Hindlimb muscle (tissue), 1 donor: Measurements from ENCODE around the gene ZNF687. TPM values are rescaled to one million over a fixed set of nuclear protein-coding genes. Genes with fewer than 3 reads are reported as not detected.
A peak's percentile ranks its signal among the peaks of the same experiment; 100 is the strongest.

Source experiments
- DNase-seq: peaks from one replicate; pipeline ENCODE4 v3.0.0-alpha.2; 2013
- polyA plus RNA-seq: library from polyadenylated mRNA; unstranded; fragments of 120-200 nt; gene quantifications from one replicate; pipeline ENCODE4 v1.2.1, GENCODE V29; 2013; ENCODE audit not compliant: insufficient read length

ZNF687 gene
- polyA plus RNA-seq, 1 donor = 13.5 TPM

DNA sequence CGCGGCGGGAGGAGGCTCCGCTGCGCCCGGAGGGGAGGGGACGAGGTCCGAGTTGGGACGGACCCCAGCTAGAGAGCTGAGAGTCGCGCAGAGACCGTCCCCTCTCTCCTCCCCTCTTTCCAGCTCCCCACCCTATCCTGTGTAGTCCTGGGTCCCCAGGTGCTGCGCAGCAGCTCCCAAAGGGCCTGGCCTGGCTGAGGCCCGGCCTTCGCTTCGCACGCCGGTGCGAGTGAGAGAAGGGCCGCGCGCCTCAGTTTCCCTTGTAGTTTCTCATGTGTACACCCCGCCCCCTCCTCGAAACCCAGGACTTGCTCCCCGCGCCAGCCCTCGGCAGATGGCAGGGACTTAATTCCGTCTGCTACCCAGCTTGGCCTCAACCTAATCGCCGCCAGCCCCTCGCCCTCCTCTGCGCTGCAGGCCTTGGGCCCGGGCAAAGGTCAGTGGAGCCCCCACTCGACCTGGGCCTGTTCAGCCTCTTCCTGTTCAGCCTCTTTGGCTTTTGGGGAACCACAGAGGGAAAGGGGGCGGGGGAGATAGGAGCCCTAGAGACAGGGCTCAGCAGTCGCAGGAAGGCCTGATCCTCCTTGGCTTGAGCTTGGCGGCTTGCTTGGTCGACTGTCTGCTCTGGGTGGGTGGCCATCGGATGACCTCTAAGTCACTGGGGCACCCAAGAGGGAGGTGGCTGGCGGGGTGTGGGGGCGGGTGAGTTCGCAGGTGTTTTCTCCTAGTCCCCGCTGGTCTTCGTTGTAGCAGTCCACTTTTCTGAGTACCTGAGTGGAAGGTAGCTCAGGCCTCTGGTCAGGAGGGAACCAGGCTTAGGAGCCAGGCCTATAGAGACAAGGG is 1.0 kb downstream of the ZNF687 start:
- DNase-seq = peak; percentile 57

DNA sequence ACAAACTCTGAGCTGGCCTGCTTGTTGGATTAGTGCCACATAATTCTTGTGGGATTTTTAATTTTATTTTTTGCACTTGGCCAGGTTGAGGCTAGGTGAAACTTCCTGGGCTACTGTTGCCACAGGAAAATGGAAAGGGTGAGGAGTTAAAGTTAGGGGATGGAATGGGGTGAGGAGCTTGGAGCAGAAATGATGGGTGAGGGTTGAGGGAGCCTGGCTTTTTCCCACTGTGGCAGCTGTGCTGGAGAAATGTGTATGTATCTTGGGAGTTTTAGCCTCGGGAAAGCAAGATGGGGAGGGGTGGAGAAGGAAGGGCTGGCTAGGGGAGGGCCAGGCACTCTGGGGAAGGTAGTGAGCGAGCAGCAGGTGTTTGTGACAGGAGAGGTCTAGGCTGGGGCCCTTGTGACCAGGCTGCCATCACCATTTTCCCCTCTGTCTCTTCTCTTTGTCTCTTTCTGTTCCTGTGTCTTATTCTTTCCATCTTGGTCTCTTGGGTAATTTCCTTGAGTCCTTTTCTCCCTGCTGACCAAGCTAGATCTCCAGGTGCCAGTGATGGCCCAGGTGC is 2.0 kb downstream of the ZNF687 start:
- DNase-seq = no peak

DNA sequence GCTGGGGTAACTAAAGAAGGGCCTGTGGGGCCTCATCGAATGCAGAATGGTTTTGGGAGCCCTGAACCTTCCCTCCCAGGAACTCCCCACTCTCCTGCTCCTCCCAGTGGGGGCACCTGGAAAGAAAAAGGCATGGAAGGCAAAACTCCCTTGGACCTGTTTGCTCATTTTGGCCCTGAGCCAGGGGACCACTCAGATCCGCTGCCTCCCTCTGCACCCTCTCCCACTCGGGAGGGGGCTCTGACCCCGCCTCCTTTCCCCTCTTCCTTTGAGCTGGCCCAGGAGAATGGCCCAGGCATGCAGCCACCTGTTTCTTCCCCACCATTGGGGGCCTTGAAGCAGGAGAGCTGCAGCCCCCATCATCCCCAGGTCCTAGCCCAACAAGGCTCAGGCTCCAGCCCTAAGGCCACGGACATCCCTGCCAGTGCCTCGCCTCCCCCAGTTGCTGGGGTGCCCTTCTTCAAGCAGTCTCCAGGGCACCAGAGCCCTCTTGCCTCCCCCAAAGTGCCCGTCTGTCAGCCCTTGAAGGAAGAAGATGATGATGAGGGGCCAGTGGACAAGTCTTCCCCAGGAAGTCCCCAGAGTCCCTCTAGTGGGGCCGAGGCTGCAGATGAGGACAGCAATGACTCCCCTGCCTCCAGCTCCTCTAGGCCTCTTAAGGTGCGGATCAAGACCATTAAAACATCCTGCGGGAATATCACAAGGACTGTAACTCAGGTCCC is 4.7 kb downstream of the ZNF687 start:
- DNase-seq = no peak

DNA sequence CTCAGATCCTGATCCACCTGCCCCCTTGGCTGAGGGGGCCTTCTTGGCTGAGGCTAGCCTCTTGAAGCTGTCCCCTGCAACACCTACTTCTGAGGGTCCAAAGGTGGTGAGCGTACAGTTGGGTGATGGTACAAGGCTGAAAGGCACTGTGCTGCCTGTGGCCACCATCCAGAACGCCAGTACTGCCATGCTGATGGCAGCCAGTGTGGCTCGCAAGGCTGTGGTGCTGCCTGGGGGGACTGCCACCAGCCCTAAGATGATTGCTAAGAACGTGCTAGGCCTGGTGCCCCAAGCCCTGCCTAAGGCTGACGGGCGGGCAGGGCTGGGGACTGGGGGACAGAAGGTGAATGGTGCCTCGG is 5.2 kb downstream of the ZNF687 start:
- DNase-seq = no peak

DNA sequence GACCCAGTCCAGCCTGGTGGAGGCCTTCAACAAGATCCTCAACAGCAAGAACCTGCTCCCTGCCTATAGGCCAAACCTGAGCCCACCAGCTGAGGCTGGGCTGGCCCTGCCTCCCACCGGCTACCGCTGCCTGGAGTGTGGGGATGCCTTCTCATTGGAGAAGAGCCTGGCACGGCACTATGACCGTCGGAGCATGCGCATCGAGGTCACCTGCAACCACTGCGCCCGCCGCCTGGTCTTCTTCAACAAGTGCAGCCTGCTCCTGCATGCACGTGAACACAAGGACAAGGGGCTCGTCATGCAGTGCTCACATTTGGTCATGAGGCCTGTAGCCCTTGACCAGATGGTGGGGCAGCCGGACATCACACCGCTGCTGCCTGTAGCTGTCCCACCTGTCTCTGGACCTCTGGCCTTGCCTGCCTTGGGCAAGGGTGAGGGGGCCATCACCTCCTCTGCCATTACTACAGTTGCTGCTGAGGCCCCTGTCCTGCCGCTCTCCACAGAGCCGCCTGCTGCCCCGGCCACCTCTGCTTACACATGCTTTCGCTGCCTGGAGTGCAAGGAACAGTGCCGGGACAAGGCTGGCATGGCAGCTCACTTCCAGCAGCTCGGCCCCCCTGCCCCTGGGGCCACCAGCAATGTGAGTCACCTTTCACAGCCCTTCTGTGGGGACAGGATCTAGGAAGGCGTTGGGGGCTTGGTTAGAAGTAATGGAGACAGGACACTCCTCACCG is 5.8 kb downstream of the ZNF687 start:
- no peak for DNase-seq

DNA sequence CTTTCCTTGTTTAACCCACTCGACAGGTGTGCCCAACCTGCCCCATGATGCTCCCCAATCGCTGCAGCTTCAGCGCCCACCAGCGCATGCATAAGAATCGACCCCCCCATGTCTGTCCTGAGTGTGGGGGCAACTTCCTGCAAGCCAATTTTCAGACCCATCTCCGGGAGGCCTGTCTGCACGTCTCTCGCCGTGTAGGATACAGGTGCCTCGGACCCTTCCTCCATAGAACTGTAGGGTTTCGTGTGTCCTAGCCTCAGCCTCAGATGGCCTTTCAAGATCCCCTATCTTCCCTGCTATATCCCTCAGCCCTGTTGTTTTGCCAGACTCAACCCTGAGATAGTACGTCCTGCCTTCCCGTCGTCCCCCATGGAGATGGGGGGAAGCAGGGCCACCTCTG is 6.4 kb downstream of the ZNF687 start:
- DNase-seq = no peak

DNA sequence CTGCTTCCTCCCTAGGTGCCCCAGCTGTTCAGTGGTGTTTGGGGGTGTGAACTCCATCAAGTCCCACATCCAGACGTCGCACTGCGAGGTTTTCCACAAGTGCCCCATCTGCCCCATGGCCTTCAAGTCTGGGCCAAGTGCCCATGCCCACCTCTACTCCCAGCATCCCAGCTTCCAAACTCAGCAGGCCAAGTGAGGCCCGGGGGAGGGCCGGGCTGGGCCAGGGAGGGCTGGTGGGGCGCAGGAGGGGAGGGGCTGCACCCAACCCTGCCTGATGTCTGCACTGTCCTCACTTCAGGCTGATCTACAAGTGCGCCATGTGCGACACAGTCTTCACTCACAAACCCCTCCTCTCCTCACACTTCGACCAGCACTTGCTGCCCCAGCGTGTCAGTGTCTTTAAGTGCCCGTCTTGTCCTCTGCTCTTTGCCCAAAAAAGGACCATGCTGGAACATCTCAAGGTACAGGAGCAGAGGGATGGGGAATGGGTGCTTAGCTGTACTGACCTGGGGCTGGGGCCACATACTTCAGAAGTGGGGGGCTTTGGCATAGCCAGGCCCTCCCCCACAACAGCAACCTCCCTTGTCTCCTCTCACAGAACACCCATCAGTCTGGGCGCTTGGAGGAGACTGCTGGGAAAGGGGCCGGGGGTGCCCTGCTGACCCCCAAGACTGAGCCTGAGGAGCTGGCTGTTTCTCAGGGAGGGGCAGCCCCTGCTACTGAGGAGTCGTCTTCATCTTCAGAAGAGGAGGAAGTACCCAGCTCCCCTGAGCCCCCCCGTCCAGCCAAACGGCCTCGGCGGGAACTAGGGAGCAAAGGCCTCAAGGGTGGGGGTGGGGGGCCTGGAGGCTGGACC is 7.2 kb downstream of the ZNF687 start:
- DNase-seq = no peak

DNA sequence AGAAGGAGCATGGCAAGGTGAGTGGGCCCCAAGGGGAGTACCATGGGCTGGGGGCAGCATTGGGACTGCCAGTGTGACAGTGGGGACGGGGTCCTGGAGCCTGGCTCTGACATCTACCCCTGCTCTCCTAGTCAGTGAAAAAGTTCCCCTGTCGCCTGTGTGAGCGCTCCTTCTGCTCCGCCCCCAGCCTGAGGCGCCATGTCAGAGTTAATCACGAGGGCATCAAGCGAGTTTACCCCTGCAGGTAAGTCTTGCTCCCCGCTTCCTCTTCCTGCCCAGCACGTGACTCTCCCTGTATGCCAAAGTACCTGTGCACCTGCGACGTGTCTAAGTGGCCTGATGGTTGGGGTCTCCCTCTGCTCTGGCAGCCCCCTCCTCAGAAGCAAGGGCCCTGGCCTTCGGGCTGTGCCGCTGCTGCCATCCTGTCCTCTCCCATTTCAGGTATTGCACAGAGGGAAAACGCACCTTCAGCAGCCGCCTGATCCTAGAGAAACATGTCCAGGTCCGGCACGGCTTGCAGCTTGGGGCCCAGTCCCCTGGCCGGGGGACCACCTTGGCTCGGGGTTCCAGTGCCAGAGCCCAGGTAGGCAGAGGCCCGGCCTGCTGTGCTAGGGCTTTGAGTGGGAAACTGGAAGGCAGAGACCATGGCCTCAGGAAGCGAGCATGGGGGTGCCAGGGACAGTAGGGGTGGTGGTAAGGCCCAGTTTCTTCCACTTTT is 8.1 kb downstream of the ZNF687 start:
- no peak for DNase-seq

DNA sequence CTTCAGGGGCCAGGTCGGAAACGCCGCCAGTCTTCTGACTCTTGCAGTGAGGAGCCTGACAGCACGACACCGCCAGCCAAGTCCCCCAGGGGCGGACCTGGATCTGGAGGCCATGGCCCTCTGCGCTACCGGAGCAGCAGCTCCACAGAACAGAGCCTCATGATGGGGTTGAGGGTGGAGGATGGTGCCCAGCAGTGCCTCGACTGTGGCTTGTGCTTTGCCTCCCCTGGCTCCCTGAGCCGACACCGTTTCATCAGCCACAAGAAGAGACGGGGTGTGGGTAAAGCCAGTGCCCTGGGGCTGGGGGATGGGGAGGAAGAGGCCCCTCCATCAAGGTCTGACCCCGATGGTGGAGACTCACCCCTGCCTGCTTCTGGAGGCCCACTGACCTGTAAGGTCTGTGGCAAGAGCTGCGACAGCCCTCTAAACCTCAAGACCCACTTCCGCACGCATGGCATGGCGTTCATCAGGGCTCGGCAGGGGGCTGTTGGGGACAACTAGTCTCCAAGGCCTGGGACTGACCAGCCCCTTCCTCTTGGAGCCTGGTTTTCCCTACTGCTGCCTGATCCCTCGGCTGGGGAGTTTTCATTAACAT is 8.7 kb downstream of the ZNF687 start:
- DNase-seq = no peak

DNA sequence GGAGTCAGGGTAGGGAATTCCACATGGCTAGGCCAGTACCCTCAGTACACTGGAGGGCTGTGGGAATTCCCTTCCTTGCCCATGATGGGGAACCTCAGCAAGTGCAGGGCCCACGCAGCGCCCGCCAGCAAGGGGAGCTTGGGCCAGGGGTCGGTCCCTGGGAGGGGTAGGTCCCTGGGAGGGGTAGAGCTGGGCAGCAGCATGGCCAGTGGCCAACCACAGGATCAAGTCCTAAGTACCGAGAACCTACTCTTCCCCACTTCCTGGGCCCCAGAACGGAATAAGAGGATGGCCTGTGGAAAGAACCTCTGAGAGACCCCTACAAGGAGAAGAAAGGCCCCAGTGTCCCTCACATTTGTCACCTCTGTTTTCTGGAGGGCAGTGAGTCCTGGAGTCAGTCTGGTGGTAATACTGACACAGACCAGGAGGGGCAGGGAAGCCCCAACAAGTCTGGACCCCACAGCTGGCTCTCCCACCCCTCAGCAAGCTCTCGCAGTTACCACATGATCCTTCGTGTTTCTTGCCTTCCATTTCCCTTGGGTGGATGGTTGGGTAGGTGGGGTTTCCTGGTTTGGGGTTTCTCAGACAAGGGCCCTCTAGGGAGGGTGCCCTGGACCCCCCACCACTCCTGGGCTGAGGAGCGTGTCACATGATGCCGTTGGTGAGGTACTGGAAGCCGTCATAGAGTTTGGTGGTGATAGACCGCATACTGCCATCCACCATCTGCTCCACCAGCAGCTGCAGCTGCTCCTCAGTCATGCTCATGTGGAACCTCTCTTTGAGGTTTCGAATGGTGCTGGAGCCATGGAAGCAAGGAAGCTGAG is 10.3 kb downstream of the ZNF687 start:
- no peak for DNase-seq

DNA sequence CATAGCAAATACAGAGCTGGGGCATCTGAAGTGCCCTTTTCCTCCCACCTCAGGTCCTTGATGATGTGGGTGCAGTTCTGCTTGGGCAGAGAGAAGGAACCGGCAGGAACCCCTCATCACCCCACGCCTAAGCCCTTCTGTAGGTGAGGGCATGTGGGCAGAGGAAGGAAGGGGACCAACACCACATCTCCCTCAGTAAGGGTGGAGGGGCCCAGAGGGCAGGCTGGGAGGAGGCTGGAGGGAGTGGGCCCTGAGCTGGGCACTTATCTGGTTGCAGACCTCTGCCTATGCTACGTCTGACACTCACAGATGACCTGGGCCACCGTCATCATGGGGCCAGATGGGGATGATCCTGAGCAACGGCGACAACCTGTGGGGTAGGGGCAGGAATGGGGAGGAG is 11.0 kb downstream of the ZNF687 start:
- no peak for DNase-seq

DNA sequence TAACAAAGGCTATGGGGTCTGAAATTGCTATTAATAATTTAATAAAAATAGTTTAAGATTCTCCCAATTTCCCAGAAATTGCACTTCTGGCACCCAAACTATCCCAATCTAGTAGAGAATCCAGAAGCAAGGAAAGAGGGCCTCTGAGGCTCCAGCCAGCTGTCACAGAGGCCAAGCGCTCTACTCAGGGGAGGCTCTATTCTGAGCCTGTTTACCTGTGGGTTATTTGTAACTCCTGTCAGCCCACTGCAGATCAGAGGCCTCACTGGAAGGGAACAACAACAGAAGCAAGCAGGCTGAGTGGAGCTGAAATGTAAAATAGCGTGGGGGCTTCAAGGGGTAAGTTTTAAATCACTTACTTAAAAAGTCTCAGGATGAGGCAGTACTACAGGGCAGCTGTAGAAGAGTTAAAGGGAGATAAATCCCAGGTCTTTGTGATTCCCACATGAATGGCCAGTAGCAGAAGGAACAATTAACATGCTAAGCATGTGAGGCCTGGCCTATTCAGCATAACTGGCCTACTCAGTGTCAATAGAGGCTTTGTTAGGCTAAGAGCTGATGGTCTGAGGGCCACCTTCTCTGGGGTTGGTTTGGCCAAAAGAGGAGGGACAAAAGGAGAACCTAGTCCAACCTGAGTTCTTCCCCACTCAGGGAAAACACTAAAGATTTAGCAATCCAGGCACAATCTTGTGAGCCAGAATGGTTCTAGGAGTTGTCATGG is 12.8 kb downstream of the ZNF687 start:
- no peak for DNase-seq

DNA sequence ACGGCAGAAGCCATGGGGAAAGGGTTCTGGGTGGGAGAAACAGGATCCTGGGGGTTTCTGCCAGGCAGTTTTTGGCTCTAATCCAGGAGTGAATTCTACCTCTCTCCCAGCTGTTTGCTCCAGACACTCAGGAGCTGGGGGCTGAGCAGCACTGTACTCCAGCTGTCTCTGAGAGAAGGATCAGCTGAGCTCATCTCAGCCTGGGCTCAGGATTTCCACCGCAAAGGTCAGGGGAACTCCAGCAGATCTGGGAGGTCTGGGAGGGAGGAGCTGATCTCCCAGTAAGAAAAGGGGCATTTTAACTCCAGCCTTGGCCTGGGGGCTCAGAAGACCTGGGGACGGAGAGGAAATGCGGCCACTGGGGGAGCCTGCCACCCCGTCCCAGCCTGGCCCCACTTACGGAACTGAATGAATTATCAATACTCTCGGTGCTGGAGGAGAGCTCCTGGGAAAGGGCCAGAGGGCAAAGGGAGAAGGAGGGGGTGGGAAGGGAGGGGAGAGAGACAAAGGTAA is 27.8 kb downstream of the ZNF687 start:
- DNase-seq = no peak

DNA sequence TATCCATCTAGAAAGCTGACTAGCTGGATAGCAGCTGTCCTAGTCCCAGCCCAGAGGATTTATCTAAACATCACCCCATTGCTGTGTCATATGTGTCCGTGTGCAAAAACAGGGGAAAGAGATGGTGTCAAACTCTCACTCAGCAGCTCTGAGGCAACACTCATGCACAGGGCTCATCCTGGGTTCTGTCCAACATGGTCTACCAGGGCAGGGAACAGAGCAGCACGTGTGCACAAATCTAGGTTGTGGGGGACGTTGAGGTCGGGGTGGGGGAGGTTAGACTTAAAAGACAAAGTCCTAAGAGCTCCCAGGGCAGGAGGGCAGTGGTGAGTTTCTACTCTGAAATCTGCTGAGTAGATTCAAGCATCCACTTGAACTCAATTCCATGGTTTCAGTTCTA is 28.9 kb downstream of the ZNF687 start:
- no peak for DNase-seq

DNA sequence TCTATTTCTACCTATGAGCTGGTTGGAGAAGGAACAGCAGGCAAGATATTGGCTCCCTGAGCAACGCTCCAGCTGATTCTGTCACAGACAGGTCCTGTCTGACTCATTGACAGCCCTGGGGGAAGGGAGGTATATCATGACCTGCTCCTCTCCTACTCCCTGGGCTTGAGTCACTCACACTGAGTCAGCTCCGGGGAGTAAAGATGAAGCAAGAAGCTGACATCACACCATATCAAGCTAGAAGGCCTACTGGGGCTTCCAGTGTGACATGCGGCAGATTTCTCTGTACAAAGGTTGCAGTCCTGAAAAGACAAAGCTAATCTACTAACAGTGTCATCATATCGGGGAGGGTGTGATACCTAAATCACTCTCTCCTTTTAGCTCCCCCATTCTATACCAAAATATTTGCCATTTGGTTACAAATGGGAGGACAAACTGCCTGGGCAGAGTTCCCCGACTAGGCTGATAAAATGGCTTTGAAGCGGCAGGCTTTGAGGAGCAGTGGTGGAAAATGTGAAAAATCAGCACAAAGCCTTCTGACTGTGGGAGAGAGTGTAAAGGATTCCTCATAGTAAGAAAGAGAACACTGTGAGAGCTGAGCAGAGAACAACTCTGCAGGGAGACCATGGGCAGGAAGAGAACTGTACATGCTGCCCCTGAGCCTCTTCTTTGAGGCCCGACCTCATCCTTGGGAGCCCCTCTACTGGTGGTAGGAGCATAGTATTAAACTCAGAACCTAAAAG is 29.7 kb downstream of the ZNF687 start:
- no peak for DNase-seq

DNA sequence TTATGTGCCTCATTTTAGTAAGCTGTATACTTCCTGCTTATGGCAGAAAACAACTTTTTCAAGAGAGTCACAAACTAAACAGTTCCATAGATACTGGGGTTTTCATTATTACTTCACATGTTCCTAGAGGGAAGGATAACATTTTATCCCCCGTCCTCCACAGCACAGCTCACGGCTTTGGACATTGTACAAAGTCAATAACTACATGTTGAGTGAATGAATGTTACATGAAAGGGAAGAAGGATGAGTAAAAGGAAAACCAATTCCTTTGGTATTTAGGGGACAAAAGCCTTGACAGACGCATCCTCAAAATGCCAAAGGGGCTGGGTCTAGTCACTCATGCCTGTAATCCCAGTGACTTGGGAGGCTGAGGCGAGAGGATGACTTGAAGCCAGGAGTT is 30.3 kb downstream of the ZNF687 start:
- no peak for DNase-seq

DNA sequence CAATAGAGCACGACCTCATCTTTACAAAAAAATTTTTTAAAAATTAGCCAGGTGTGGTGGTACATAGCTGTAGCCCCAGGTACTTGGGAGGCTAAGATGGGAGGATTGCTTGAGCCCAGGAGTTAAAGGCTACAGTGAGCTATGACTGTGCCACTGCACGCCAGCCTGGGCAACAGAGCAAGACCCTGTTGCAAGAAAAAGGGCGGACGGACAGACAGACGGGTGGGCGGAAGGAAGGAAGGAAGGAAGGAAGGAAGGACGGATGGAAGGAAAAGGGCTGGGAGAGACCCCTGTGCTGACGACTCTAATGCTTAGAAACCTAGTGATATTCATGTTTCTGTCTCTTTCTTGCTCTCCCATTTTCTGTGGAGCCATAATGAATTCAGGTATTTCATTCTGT is 30.7 kb downstream of the ZNF687 start:
- no peak for DNase-seq

DNA sequence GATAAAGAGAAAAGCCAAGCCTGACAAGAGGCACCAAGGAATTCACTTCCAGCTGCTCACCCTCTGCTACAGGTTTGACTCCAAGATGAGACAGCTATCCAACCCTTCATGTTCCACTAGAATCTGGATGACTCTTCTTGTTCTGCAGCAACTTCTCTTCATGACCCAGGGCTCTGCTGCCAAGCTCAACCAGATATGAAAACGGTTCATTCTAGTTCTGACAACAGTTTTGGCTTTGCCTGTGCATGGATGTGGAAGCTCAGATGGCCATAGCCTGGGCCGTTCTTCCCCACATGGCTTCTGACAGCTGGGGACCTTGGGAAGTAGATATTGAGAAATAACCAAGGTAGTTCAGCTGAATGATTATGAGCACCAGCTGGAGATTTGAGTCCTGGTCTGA is 31.4 kb downstream of the ZNF687 start:
- DNase-seq = no peak
